GM12801 (cell line): ENCODE results near the gene SYDE2.

Source experiments
- CTCF ChIP-seq: IDR thresholded peaks from one replicate; pipeline ENCODE4 v1.5.1; 2011; ENCODE audit warnings: control low read depth; ENCODE audit not compliant: insufficient read length; ENCODE audit errors: extremely low read depth

SYDE2 gene

DNA sequence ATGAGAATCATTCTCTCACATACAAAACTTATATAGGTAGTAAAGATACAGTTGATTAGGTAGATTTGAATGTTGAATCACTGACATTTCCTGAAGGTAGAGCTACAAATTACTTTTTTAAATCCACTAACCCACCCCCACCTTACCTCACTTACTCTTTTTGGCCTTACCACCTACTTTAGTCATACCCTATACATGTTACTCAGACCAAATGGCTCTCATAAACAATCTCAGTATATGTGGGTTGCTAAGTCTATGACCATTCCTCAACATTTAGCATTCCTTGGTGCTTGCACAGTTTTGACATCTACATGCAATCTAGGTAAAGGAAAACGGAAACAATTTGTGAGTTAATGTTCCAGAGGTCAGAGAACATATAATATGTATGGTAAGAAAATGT, 26.3 kb downstream of the SYDE2 start:
- TF ChIP-seq CTCF, result no peak

- TF ChIP-seq CTCF, result no peak
Observed at GRCh38 chr1:85172684-85173337, 28.0 kb downstream of the SYDE2 start.

DNA sequence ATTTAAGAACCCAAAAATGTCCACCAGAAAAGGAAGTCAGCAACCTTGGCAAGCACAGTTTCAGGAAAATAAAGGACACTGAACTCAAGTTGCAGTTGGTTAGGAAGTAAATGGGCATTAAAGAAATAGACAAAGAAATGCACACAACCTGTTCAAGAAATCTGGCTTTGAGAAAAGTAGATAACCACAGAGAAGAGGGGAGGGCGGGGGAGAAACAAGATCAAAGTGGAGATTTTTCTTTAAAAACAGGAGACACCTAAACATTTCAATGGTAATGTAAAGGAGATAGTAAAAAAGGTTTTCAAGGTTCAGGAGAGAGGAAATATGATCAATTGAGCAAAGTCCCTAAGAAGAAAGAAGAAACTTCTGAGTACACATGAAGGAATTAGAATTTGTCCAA, 29.1 kb downstream of the SYDE2 start:
- no peak for TF ChIP-seq CTCF

- TF ChIP-seq CTCF, result no peak
Observed at GRCh38 chr1:85168884-85169283, 31.9 kb downstream of the SYDE2 start.

GRCh38 chr1:85166351-85166750, 34.5 kb downstream of the SYDE2 start:
- TF ChIP-seq CTCF, result no peak

- no peak for TF ChIP-seq CTCF
Observed at GRCh38 chr1:85158910-85159309, 41.9 kb downstream of the SYDE2 start.

DNA sequence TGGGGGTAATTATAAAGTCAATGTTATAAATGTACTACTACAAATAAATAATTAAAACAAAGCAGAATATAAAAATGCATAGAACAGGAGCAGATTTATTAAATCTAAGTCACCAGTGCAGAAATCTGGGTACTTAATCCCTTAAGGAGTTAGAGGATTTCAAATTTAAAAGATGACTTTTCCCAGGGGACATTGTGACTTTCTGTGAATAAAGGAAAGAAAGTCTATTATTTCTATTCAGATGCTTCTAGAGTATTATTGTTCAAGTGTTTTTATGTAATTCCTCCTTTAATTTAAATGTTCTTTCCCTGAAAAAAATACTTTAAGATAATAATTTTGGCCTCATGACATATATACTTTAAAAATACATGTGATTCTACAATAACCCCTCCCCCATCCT, 43.4 kb downstream of the SYDE2 start:
- no peak for TF ChIP-seq CTCF
